Stimulated activated memory B cell treated with anti-CD40 and anti-IgM and Interleukin-4, amounts not matched to agents 10 μg/mL and 1 μg/mL and 100 μg/mL, for 72 hours (primary cell): ENCODE measurements around the gene PRF1.
"Not testable (repeated sequence)": the region's sequence is repeated elsewhere in the genome, so short reads cannot be mapped to it uniquely, and the experiment has no call there.

Experiments used
- ATAC-seq: fragments of 150-1000 bp; cut with Tn5 transposase; 2 replicates; pipeline ENCODE4 v1.10.0; 2021
- H3K27ac Mint-ChIP-seq: one replicate; pipeline ENCODE4 v1.8.0; 2022; ENCODE audit warnings: mild to moderate bottlenecking, mixed read lengths
- H3K27me3 Mint-ChIP-seq: one replicate; pipeline ENCODE4 v1.8.0; 2022; ENCODE audit warnings: mixed read lengths
- H3K36me3 Mint-ChIP-seq: one replicate; pipeline ENCODE4 v1.8.0; 2022; ENCODE audit warnings: mixed read lengths
- H3K4me1 Mint-ChIP-seq: one replicate; pipeline ENCODE4 v1.8.0; 2022; ENCODE audit warnings: mixed read lengths
- H3K4me3 Mint-ChIP-seq: one replicate; pipeline ENCODE4 v1.8.0; 2022; ENCODE audit warnings: mild to moderate bottlenecking, moderate library complexity, mixed read lengths
- H3K9me3 Mint-ChIP-seq: one replicate; pipeline ENCODE4 v1.8.0; 2022; ENCODE audit warnings: mixed read lengths

The PRF1 gene

GRCh38 chr10:70592186-70592735 lies 10.3 kb downstream of the PRF1 start:
- ATAC-seq = no peak
- peaks cover 28% of the 10 kb centered on the region for H3K4me1 Mint-ChIP-seq
- no peak overlapping the region for H3K27ac Mint-ChIP-seq
- peaks cover 72% of the 10 kb centered on the region for H3K27me3 Mint-ChIP-seq
- H3K36me3 Mint-ChIP-seq = no peaks in the 10 kb centered on the region
- no peaks in the 10 kb centered on the region for H3K9me3 Mint-ChIP-seq
- no peak overlapping the region for H3K4me3 Mint-ChIP-seq

GRCh38 chr10:70590655-70591416 lies 11.7 kb downstream of the PRF1 start:
- no peak for ATAC-seq
- Mint-ChIP-seq H3K4me1 (peaks cover 28% of the 10 kb centered on the region), H3K9me3 (no peaks in the 10 kb centered on the region), H3K36me3 (no peaks in the 10 kb centered on the region), H3K27ac (no peak overlapping the region), H3K4me3 (no peak overlapping the region), H3K27me3 (peaks cover 71% of the 10 kb centered on the region)

- Mint-ChIP-seq H3K27ac (no peak overlapping the region), H3K4me3 (no peak overlapping the region), H3K36me3 (no peaks in the 10 kb centered on the region), H3K27me3 (peaks cover 63% of the 10 kb centered on the region), H3K9me3 (no peaks in the 10 kb centered on the region), H3K4me1 (peaks cover 27% of the 10 kb centered on the region)
- no peak for ATAC-seq
These were observed 12.5 kb downstream of the PRF1 start for GRCh38 chr10:70589762-70590654.

- Mint-ChIP-seq H3K27me3 (peaks cover 53% of the 10 kb centered on the region), H3K4me1 (peaks cover 22% of the 10 kb centered on the region), H3K27ac (no peak overlapping the region), H3K4me3 (no peak overlapping the region), H3K36me3 (no peaks in the 10 kb centered on the region), H3K9me3 (no peaks in the 10 kb centered on the region)
- ATAC-seq = no peak
These were observed 13.5 kb downstream of the PRF1 start for GRCh38 chr10:70588859-70589570.

GRCh38 chr10:70588255-70588654 lies 14.3 kb downstream of the PRF1 start:
- H3K4me3 Mint-ChIP-seq = no peak overlapping the region
- no peak for ATAC-seq
- no peaks in the 10 kb centered on the region for H3K36me3 Mint-ChIP-seq
- H3K4me1 Mint-ChIP-seq = peaks cover 22% of the 10 kb centered on the region
- no peaks in the 10 kb centered on the region for H3K9me3 Mint-ChIP-seq
- H3K27me3 Mint-ChIP-seq = peaks cover 45% of the 10 kb centered on the region
- H3K27ac Mint-ChIP-seq = no peak overlapping the region

- Mint-ChIP-seq H3K27me3 (peaks cover 34% of the 10 kb centered on the region), H3K36me3 (no peaks in the 10 kb centered on the region), H3K4me1 (peaks cover 17% of the 10 kb centered on the region), H3K4me3 (no peak overlapping the region), H3K9me3 (no peaks in the 10 kb centered on the region), H3K27ac (no peak overlapping the region)
- ATAC-seq = peak; percentile 64
These were observed 15.4 kb downstream of the PRF1 start for GRCh38 chr10:70587045-70587658.

- Mint-ChIP-seq H3K4me1 (peaks cover 17% of the 10 kb centered on the region), H3K27ac (no peak overlapping the region), H3K36me3 (no peaks in the 10 kb centered on the region), H3K4me3 (no peak overlapping the region), H3K9me3 (no peaks in the 10 kb centered on the region), H3K27me3 (peaks cover 30% of the 10 kb centered on the region)
- no peak for ATAC-seq
These were observed 16.1 kb downstream of the PRF1 start for GRCh38 chr10:70586348-70586930.

- H3K4me3 Mint-ChIP-seq = no peak overlapping the region
- no peak for ATAC-seq
- H3K27ac Mint-ChIP-seq = no peak overlapping the region
- peaks cover 17% of the 10 kb centered on the region for H3K4me1 Mint-ChIP-seq
- H3K27me3 Mint-ChIP-seq = peaks cover 30% of the 10 kb centered on the region
- no peaks in the 10 kb centered on the region for H3K9me3 Mint-ChIP-seq
- no peaks in the 10 kb centered on the region for H3K36me3 Mint-ChIP-seq
These were observed 16.9 kb downstream of the PRF1 start for GRCh38 chr10:70585578-70586169.

GRCh38 chr10:70584909-70585544 lies 17.5 kb downstream of the PRF1 start:
- ATAC-seq = no peak
- Mint-ChIP-seq H3K27me3 (peaks cover 26% of the 10 kb centered on the region), H3K4me1 (peaks cover 20% of the 10 kb centered on the region), H3K36me3 (no peaks in the 10 kb centered on the region), H3K9me3 (peaks cover 1% of the 10 kb centered on the region), H3K4me3 (no peak overlapping the region), H3K27ac (no peak overlapping the region)

GRCh38 chr10:70584366-70584765 lies 18.2 kb downstream of the PRF1 start:
- Mint-ChIP-seq H3K9me3 (peaks cover 3% of the 10 kb centered on the region), H3K36me3 (no peaks in the 10 kb centered on the region), H3K27ac (no peak overlapping the region), H3K27me3 (peaks cover 20% of the 10 kb centered on the region), H3K4me1 (peaks cover 27% of the 10 kb centered on the region), H3K4me3 (no peak overlapping the region)
- ATAC-seq = no peak

- no peak overlapping the region for H3K4me3 Mint-ChIP-seq
- H3K27ac Mint-ChIP-seq = no peak overlapping the region
- ATAC-seq = no peak
- H3K36me3 Mint-ChIP-seq = no peaks in the 10 kb centered on the region
- H3K27me3 Mint-ChIP-seq = peaks cover 13% of the 10 kb centered on the region
- peaks cover 27% of the 10 kb centered on the region for H3K4me1 Mint-ChIP-seq
- H3K9me3 Mint-ChIP-seq = peaks cover 3% of the 10 kb centered on the region
These were observed 18.9 kb downstream of the PRF1 start for GRCh38 chr10:70583669-70584037.

- peaks cover 3% of the 10 kb centered on the region for H3K9me3 Mint-ChIP-seq
- no peak for ATAC-seq
- H3K27ac Mint-ChIP-seq = no peak overlapping the region
- H3K36me3 Mint-ChIP-seq = no peaks in the 10 kb centered on the region
- no peak overlapping the region for H3K4me3 Mint-ChIP-seq
- H3K4me1 Mint-ChIP-seq = peaks cover 27% of the 10 kb centered on the region
- H3K27me3 Mint-ChIP-seq = peaks cover 6% of the 10 kb centered on the region
These were observed 19.5 kb downstream of the PRF1 start for GRCh38 chr10:70582793-70583668.

- not testable (repeated sequence) for H3K36me3 Mint-ChIP-seq, ATAC-seq, H3K27ac Mint-ChIP-seq, H3K4me3 Mint-ChIP-seq, H3K27me3 Mint-ChIP-seq, H3K9me3 Mint-ChIP-seq
- peaks cover 42% of the 10 kb centered on the region for H3K4me1 Mint-ChIP-seq
These were observed 21.4 kb downstream of the PRF1 start for GRCh38 chr10:70581176-70581575.
